H1 (cell line): ENCODE data around the gene PRDM15. TPM values are rescaled to one million over a fixed set of nuclear protein-coding genes. Genes with fewer than 3 reads are reported as not detected.

Experiments used
- CREB1 ChIP-seq: IDR thresholded peaks from 2 replicates; pipeline ENCODE4 v1.6.1; 2012; ENCODE audit warnings: inconsistent platforms
- FOSL1 ChIP-seq: IDR thresholded peaks from 2 replicates; pipeline ENCODE4 v1.6.1; 2011; ENCODE audit warnings: mild to moderate bottlenecking, low read depth, low read length, moderate library complexity; ENCODE audit not compliant: insufficient read depth
- HDAC2 ChIP-seq, 2 experiments: fragments of 300-600 bp in 1 of 2; sonication (generic) in 1 of 2; IDR thresholded peaks; 2 replicates each; pipeline ENCODE4 v1.6.1; 2011 to 2012; ENCODE audit warnings: low read depth in 2 of 2, low read length in 2 of 2, mild to moderate bottlenecking in 2 of 2, moderate library complexity in 2 of 2, borderline replicate concordance in 1 of 2, inconsistent platforms in 1 of 2
- KDM1A ChIP-seq: fragments of 200-600, 300-600 bp; sonication (generic); IDR thresholded peaks from 2 replicates; pipeline ENCODE4 v1.7.1; 2016; ENCODE audit warnings: mild to moderate bottlenecking, low read length, borderline replicate concordance
- MAX ChIP-seq: IDR thresholded peaks from 2 replicates; pipeline ENCODE4 v1.6.1; 2012; ENCODE audit warnings: inconsistent platforms
- PHF8 ChIP-seq: fragments of 200-600 bp; sonication (generic); conservative IDR thresholded peaks from 2 replicates; pipeline ENCODE4 v1.7.1; 2012; ENCODE audit warnings: low read depth, mild to moderate bottlenecking, inconsistent platforms, low read length, moderate library complexity
- SP1 ChIP-seq: IDR thresholded peaks from 2 replicates; pipeline ENCODE4 v1.6.1; 2011; ENCODE audit warnings: low read depth, low read length
- SP2 ChIP-seq: IDR thresholded peaks from 2 replicates; pipeline ENCODE4 v1.6.1; 2012; ENCODE audit warnings: mild to moderate bottlenecking, low read length, inconsistent platforms
- SP4 ChIP-seq: IDR thresholded peaks from 2 replicates; pipeline ENCODE4 v1.6.1; 2012; ENCODE audit warnings: low read length, inconsistent platforms
- polyA plus RNA-seq, 7 experiments: library from polyadenylated mRNA; depleted of rRNA in 3 of 7; stranded (reverse) in 5 of 7; unstranded in 2 of 7; fragments of >200 nt in 5 of 7; fragments of 200-250 nt in 2 of 7; gene quantifications; 1 replicate in 5 of 7; 2 replicates in 1 of 7; 4 replicates in 1 of 7; pipeline versions ENCODE4 v1.2.1 to v1.2.3, GENCODE V29; 2011 to 2013; ENCODE audit warnings: missing spikeins in 2 of 7, mixed read lengths in 2 of 7
- total RNA-seq: library from RNA; stranded (reverse); fragmentation: NEBNext Ultra II Directional; extraction: Animal tissue kit (Norgen Biotek cat#: 25700); gene quantifications from 2 replicates; pipeline ENCODE4 v1.2.1, GENCODE V29; 2021

The PRDM15 gene
- total and polyA plus RNA-seq, 2 of the 8 experiments (the other 6 are each of a cell fraction or from before 2014, with no cell fraction given), result 9.7 to 10.5 TPM

GRCh38 chr21:41761211-41761933, 117.8 kb downstream of the PRDM15 start (continued):
- no peak for TF ChIP-seq HDAC2 (IDR thresholded peaks at IDR 0.05; ENCODE audit: borderline replicate concordance in 1 of 2, low read depth in 2 of 2, low read length in 2 of 2)
- no peak for TF ChIP-seq PHF8
- no peak for TF ChIP-seq FOSL1
- TF ChIP-seq SP4, result no peak
- TF ChIP-seq MAX, result no peak
- no peak for TF ChIP-seq KDM1A
- no peak for TF ChIP-seq CREB1
- TF ChIP-seq SP1, result no peak
- TF ChIP-seq SP2, result no peak
